HG02852 (cell line): Measurements from ENCODE around the gene MACROH2A2.

Experiments used
- ATAC-seq: cut with Tn5 transposase; IDR thresholded peaks from one replicate; pipeline ENCODE4 v1.9.1; 2021; ENCODE audit warnings: mild to moderate bottlenecking, moderate library complexity; ENCODE audit not compliant: unreplicated experiment

MACROH2A2 gene

GRCh38 chr10:70125918-70126552 is 73.4 kb downstream of the MACROH2A2 start:
- ATAC-seq, result no peak

DNA sequence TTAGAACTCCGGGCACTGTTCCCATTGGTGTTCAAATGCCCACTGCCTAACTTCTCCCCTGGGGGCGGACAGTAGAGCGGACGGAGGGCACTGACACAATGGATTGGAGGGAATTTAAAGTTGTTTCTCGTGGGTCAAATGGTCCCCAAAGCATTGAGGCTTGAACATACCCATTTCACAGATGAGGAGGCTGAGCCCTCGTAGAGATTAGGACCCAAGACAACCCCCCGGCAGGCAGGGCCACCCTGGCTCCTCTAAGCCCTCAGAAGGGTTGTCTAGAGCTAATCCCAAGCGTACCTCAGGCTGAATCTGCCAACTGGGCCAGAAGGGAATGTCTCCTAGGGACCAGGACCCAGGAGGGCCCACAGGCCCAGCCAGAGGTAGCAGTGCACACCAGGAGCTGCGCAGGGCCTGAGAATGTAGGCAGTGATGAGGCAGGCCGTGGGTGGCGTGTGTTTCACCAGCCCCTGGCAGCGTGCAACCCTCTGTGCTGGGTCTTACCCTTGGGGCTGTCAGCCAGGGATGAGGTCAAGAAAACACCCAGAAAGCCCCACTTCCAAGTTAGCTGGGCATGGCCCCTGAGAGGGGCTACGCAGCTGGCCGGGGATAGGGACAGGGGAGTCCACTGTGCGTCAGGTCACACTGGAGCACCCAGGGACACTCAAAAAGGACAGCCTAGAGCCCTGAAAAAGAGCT is 74.2 kb downstream of the MACROH2A2 start:
- ATAC-seq, result no peak

DNA sequence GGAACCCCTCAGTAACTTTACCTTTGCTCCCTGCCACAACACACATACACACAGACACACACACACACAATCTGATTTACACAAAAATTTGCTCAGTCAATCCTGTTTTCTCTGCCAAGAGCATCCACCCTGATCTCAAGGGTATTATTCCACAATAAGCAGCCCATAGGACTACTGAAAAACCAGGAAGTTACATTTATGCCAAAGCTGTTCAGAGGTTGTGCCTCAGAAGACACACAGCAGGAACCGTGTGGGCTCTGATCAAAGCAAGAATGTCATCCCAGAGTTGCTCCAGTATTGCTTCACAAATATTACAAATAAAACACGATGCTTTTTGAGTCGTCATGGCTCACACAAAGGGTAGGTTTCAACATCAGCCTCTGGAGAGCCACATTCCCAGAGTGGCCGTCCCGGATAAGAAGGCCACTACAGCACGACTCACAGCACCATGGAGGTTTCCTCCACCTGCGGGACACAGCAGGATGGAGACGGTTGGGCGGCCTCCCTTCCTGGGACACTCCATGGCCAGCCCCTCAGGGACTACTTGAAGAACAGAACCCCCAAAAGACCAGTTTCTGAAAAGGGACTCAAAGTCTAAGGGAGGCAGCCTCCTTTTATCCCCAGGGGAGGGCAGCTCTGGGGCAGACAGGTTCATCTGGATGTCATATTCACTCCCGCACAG is 78.4 kb downstream of the MACROH2A2 start:
- no peak for ATAC-seq

GRCh38 chr10:70131560-70131937 is 78.9 kb downstream of the MACROH2A2 start:
- no peak for ATAC-seq

DNA sequence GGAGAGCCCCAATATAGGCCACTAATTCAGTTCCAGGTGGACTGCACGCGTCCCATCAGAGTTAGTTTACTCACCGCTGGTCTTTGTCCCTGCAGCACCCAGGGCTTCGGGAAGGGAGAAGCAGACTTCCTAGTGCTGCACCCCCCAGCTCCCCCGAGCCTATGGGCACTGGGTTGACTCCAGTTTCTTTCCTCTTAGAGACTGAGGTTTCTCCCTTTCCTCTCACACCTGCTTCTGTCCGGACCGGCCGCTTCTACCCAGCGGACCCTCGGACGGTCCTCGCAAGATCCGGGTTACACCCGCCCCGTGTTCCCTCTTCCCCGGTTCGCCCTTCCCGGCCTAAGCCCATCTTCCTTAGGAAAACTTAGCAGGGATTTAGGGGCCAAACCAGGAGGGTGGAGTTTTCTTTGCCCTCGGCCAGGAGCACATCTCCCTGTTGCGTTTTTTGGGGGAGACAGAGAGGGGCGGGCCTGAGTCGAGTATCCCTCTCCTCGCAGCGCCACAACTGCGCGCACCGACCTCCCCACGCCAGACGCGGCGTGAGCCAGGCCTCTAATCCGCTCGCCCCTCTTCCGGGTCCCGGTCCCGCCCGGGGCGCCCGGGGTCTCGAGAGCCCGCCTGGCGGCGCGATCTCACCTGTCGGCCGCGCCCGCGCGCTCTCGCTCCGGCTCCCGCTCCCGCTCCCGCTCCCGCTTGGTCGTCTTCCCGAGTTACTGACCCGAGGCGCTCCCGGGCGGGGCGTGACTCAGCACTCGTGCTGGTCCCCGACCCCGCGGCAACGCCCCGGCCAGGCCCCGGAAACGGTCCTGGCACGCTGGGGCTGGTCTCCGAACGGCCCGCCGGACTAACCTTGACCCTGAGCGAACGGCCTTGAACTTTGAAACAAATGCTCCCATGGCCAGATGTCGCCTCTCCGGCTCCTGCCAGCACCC is 79.7 kb downstream of the MACROH2A2 start, which contains the start of gene AIFM2:
TSS of gene AIFM2 (minus strand) at position 728 of the 932 bp plus-strand sequence. CDS start 8,741 bp downstream, outside the sequence.
- ATAC-seq, result peak; percentile 81

DNA sequence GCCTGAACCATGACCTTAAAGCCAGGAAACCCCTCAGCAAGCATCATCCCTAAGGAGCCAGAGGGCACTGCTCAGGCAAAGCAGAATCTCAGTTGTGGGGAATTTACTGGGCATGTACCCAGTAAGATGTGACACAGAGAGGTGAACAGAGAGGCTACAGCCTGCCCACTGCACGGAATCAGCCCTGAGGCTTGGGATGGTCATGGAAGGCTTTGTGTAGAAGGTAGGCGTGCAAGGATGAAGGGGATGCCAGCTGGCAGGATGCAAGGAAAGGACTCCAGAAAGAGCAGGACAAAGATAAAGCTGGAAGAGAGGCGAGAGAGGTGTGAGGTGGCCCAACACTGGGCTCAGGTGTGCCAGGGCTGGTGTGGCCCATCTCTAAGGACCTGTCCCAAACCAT is 82.4 kb downstream of the MACROH2A2 start:
- ATAC-seq, result no peak

- ATAC-seq, result no peak
These were observed 83.0 kb downstream of the MACROH2A2 start for GRCh38 chr10:70135684-70136083.

GRCh38 chr10:70137135-70137534 is 84.5 kb downstream of the MACROH2A2 start:
- no peak for ATAC-seq

GRCh38 chr10:70137927-70138883 is 85.6 kb downstream of the MACROH2A2 start:
- no peak for ATAC-seq

- ATAC-seq, result no peak
These were observed 86.7 kb downstream of the MACROH2A2 start for GRCh38 chr10:70139151-70139996.

- no peak for ATAC-seq
These were observed 87.3 kb downstream of the MACROH2A2 start for GRCh38 chr10:70139997-70140250.

- ATAC-seq, result no peak
These were observed 87.7 kb downstream of the MACROH2A2 start for GRCh38 chr10:70140297-70140696.

GRCh38 chr10:70142555-70142954 is 89.9 kb downstream of the MACROH2A2 start:
- ATAC-seq, result no peak

DNA sequence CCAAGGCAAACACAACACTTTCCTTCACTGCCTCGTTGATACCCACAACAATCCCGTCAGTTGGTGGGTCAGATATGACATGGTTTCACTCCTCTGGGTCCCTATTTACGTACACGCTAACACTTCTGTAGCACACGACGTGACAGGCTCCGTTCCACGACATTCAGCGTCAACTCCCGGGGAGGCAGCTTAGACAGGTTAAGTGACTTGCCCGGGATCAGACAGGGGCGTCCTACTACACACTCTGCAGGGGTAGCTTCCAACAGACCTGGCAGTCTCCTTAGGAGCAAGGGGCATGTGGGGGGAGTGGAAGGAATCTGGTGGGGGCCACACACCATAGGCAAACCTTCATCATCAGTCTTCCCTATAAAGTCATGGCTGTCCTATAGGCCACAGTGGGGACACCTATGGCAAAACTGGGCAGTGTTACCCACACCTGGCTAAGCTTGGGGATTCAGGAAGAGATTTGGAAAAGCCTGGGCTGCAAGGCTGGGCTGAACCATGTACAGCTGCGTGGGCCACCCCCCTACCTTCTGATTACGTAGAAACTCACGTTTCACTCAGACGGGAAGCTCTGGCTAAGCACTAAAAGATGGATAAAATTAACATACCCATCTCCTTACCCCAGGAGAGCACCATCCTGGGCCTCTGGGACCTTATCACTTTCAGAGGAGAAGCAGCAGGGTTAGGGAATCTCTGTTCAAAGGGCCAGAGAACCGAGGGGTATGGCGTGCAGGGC is 91.9 kb downstream of the MACROH2A2 start:
- ATAC-seq, result no peak

- peak; percentile 2 for ATAC-seq
These were observed 92.6 kb downstream of the MACROH2A2 start for GRCh38 chr10:70145166-70145665.

DNA sequence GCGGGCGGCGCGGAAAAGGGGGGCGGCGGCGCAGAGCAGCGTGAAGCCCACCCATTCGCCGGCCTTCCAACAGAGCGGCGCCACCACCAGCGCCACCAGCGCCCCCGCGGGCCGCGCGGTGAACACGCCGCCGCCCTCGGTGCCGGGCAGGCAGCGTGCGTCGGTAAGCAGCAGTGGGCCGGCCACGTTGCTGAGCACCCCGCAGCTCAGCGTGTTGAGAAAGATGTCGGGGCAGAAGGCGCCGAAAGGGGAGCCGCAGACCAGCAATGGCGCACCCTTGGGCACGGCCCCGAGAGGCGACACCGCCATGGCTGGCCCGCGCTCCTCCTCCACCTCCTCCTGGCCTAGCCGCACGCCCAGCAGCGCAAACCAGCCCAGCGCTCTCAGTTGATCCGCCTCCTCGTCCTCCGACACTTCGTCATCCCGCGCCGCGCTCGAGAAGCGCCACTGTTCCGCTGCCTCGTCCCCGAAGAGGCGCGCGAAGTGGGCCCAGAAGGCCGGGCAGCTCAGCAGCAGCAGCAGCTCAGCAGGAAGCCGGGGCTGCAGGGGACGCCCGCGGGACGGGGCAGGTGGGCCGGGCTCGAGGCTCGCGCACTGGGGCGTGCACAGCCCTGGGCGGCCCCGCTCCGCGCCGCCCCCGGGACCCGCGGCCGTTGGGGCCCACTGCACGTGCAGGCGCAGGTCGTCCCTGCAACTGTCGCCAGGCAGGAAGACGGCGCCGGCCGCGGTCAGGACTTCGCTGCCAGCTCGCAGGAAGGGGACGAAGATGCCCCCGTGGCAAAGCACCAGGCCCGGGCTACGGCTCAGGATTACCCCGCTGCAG is 93.2 kb downstream of the MACROH2A2 start:
- peak; percentile 52 for ATAC-seq

GRCh38 chr10:70146489-70147258 is 94.0 kb downstream of the MACROH2A2 start, which contains the start of gene TYSND1:
Gene TYSND1 (minus strand): TSS chr10:70146700. CDS start chr10:70146586, 114 bp downstream.
- ATAC-seq, result peak; percentile 90
